GM12864 (cell line): ENCODE measurements around the gene RHOU.
"Not testable (repeated sequence)": the region's sequence is repeated elsewhere in the genome, so short reads cannot be mapped to it uniquely, and the experiment has no call there.

Experiments used
- DNase-seq: peaks from one replicate; pipeline ENCODE4 v3.0.0-alpha.2; 2011; ENCODE audit warnings: low read depth
- H3K4me3 ChIP-seq: 2 replicates; pipeline ENCODE4 v1.5.1; 2011; ENCODE audit warnings: mild to moderate bottlenecking, low read depth, low read length, control low read depth
- CTCF ChIP-seq: IDR thresholded peaks from 2 replicates; pipeline ENCODE4 v1.5.1; 2011; ENCODE audit warnings: low read depth, mild to moderate bottlenecking, moderate library complexity, low read length, control low read depth, inconsistent platforms; ENCODE audit errors: missing control alignments

RHOU gene

GRCh38 chr1:228767636-228768354 is 32.5 kb downstream of the RHOU start:
- no peak for DNase-seq
- H3K4me3 ChIP-seq: no peak overlapping the region
- no peak for TF ChIP-seq CTCF

GRCh38 chr1:228768355-228769000 is 33.2 kb downstream of the RHOU start:
- H3K4me3 ChIP-seq: no peak overlapping the region
- no peak for TF ChIP-seq CTCF
- DNase-seq: no peak

GRCh38 chr1:228770779-228771223 is 35.5 kb downstream of the RHOU start:
- H3K4me3 ChIP-seq: no peak overlapping the region
- no peak for DNase-seq
- no peak for TF ChIP-seq CTCF

- no peak for DNase-seq
- TF ChIP-seq CTCF: no peak
Measured at GRCh38 chr1:228772516-228773212, 37.4 kb downstream of the RHOU start.

GRCh38 chr1:228775946-228776345 is 40.7 kb downstream of the RHOU start:
- not testable (repeated sequence) for DNase-seq, H3K4me3 ChIP-seq

More at GRCh38 chr1:228772516-228773212, 37.4 kb downstream of the RHOU start:
- no peak overlapping the region for H3K4me3 ChIP-seq

GRCh38 chr1:228776449-228776848 is 41.2 kb downstream of the RHOU start:
- no peak overlapping the region for H3K4me3 ChIP-seq
- TF ChIP-seq CTCF: no peak
- DNase-seq: no peak

- no peak for TF ChIP-seq CTCF
- DNase-seq: no peak
- H3K4me3 ChIP-seq: no peak overlapping the region
Measured at GRCh38 chr1:228777236-228777635, 42.0 kb downstream of the RHOU start.
